Ammon's horn (tissue), 1 donor: ENCODE measurements around the gene POGZ.

Experiments
- DNase-seq: peaks from one replicate; pipeline ENCODE4 v3.0.0-alpha.2; 2016; ENCODE audit warnings: low spot score

Gene POGZ

DNA sequence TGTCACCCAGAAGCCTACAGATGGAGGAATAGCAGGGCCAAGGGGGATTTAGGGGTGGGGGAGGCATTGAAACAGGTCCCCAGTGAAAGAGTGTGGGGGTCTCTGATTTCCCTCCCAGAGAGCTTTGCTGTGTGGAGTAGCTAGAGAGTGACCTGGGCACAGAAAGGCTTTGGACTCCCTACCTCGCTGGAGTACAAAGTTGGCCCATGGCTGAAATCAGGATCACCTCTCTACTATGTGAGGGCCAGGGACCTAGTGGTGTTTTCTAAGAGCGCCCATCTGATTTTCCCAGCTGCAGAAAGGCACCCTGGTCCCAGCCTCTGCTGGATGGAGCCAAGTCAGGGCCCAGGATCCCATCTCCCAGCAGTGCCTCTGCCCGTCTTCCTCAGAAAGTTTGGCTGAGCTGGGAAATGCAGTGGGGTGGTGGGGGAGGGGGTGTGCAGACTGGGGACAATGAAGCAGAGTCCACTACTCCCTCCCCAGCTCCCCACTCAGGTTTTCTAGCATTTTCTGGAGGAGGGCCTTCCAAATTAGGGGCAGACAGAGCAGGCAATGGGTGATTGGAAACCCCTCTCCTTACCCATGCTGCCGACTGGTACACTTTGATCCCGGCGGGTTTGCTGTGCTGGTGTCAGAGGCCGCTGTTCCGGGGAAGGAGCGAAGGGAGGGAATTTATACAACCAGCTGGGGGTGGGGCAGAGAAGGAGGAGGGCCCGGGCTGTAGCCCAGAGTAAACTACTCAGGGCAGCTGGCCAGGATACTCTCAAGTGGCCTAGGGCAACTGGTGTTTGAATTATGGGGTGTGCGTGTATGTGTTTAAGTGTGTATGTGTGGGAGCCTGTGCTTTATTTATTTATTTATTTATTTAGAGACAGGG is 87.0 kb downstream of the POGZ start, which contains the start of gene SELENBP1:
SELENBP1 (minus strand) TSS at position 648 of the 877 bp plus-strand sequence; CDS start at position 584, 64 bp downstream.
- DNase-seq: peak; percentile 78

DNA sequence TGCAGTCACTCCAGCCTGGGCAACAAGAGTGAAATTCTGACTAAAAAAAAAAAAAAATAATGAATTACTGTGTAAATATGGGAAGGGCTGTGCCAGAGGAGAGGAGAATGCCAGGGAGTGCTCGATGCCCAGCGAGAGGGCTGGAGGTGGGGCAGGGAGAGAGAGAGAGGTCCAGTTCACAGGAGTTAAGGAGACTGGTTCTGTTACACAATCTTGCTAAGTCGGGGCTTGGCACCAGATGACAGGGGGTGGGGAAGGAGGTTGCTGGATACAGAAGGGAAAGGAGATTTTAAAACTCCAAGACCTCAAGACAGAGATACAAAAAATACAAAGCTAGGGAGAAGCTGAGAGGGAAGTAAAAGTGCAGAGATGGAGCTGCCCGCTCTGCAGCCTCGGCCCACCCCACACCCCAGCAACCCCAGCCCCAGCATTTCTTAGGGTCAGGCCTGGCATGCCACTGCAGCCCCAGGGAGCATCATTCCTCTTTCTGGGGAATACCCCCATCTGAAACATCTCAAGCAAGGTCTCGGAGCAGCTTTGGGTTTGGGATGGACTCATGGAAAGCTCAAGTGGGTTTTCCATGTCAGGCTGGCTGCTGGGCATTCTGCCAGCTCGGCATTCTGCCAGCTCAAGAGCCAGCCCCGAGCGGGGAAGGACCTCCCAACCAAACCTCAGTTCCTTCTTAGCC is 87.8 kb downstream of the POGZ start:
- peak; percentile 70 for DNase-seq

- DNase-seq: peak; percentile 34
Measured at GRCh38 chr1:151370211-151370911, 88.9 kb downstream of the POGZ start.

DNA sequence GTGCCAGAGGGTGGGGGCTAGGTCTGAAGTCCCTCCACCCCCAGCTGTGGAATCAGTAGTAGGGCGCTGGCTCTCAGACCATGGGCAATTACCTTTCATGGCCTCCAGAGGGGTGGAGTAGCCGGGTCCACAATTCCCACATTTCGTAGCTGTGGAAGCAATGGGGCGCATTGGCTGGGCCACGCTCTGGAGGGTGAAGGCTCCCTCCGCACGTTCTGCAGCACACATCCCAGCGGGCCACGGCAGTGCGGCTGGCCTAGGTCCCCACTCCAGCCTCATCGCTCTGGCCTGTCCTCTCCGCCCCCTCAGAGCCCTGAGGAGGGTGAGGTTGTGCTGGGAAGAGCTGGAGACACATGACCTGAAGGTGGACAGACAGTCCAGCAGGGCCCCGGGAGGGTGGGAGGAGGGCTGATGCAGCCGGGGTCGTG is 89.7 kb downstream of the POGZ start:
- DNase-seq: no peak

DNA sequence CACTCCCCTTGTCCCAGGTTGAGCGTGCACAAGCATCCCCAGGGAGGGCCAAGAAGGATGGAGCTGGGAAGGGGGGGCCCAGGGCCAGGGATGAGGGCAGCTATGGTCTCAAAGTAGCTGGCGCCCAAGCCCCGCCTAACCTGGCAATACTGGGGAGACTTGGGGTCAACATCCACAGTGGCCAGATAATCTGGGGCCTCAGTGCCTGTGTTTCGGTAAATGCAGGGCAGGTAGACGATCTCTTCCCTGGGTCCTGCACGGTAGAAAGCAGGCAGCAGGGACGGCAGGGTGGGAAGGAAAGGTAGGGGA is 90.0 kb downstream of the POGZ start:
- no peak for DNase-seq

- no peak for DNase-seq
Measured at GRCh38 chr1:151368393-151369301, 90.6 kb downstream of the POGZ start.

DNA sequence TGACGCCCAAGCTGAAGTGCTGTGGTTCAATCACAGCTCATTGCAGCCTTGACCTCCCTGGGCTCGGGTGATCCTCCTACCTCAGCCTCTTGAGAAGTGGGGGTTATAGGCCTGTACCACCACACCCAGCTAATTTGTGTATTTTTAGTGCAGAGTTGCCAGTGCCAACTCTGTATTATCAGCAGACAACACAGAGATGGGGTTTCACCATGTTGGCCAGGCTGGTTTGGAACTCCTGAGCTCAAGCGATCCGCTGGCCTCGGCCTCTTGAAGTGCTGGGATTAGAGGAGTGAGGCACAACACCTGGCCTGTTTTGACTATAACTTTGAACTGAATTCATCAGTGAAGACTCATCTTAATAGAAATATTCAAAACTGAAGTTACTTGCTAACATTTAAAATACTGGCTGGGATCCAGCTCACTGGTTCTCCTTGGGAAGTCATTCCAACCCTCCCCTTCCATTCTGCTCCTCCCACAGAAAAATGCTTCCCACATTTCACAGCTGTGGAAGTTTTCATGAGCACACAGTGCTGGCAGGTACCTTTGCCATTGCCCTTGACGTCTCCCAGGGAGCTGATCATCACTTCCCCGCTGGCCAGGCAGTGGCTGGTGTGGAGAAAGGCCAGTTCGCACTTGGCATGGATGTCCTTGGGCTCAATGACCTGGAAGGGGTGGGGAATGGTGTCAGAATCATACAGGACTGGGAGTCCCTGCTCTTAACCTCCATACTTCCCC is 91.5 kb downstream of the POGZ start:
- peak; percentile 17 for DNase-seq

GRCh38 chr1:151364996-151365395 is 94.3 kb downstream of the POGZ start:
- DNase-seq: no peak

DNA sequence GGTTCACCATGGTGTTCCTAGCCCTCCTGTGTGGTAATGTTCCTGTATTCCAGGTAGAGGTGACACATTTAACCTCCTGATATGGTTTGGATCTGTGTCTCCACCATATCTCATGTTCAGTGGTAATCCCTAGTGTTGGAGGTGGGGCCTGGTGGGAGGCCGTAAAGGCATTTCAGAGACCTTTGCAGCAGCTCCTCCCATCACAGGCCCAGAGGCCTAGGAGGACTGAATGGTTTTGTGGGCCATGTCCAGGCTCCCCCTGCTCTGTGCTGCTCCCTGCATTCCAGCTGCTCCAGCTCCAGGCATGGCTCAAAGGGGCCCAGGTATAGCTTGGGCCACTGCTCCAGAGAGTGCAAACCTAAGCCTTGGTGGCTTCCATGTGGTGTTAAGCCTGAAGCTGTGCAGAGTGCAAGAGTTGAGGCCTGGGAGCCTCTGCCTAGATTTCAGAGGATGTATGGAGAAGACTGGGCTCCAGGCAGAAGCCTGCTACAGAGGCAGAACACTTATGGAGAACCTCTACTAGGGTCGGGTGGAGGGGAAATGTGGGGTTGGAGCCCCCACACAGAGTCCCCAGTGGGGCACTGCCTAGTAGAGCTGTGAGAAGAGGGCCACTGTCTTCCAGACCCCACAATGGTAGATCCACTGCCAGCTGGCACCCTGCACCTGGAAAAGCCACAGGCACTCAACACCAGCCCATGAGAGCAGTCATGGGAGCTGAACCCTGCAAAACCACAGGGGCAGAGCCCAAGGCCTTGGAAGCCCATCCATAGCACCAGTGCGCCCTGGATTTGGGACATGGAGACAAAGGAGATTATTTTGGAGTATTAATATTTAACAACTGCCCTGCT is 96.8 kb downstream of the POGZ start:
- no peak for DNase-seq

- no peak for DNase-seq
Measured at GRCh38 chr1:151361883-151362282, 97.4 kb downstream of the POGZ start.

- DNase-seq: no peak
Measured at GRCh38 chr1:151356696-151357095, 102.6 kb downstream of the POGZ start.
